H7 (cell line): Measurements from ENCODE around the gene FRYL. TPM values are rescaled to one million over a fixed set of nuclear protein-coding genes. Genes with fewer than 3 reads are reported as not detected.
"Not testable (repeated sequence)": the region's sequence is repeated elsewhere in the genome, so short reads cannot be mapped to it uniquely, and the experiment has no call there.

Experiments used
- DNase-seq: peaks from one replicate; pipeline ENCODE4 v3.0.0; 2012
- H3K27me3 ChIP-seq: 2 replicates; pipeline ENCODE4 v1.6.0; 2011; ENCODE audit warnings: mild to moderate bottlenecking, low read length; ENCODE audit not compliant: control insufficient read depth, insufficient read depth
- H3K36me3 ChIP-seq: replicated peaks from 2 replicates; pipeline ENCODE4 v1.5.1; 2011; ENCODE audit warnings: low read length; ENCODE audit not compliant: control insufficient read depth, insufficient read depth
- H3K4me3 ChIP-seq: 2 replicates; pipeline ENCODE4 v1.5.1; 2011; ENCODE audit warnings: low read depth, mild to moderate bottlenecking, control low read depth, low read length, moderate library complexity; ENCODE audit not compliant: insufficient read depth
- total RNA-seq: library from RNA; depleted of rRNA; stranded (reverse); fragments of >200 nt; shearing (Covaris generic); gene quantifications from 2 replicates; pipeline ENCODE4 v1.2.3, GENCODE V29; 2014

Gene FRYL
- total RNA-seq, 1 experiment from 2014 or later: 24.3 TPM

- Histone ChIP-seq H3K27me3 (no peaks in the 10 kb centered on the region), H3K36me3 (no peaks in the 10 kb centered on the region), H3K4me3 (no peak overlapping the region)
- DNase-seq: no peak
Observed at GRCh38 chr4:48774760-48775710, 5.0 kb downstream of the FRYL start.

DNA sequence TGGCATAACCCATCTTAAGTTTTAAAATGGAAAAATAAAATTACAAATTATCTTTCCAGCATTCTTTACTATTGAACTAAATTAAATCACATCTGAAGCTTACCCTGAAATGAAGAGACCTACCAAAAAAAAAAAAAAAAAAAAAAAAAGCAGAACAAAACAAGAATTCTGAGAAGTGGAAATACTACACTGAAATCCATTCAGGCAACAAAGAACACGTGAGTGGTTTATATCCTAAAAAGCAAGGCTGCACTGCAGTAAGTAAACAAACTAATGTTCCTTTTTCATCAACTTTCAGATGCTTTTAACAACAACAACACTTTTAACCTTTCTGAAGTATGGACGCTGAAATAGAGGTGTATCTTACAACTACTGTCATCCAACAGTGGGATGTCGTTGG, 7.5 kb downstream of the FRYL start:
- H3K4me3 ChIP-seq: no peak overlapping the region

GRCh38 chr4:48767055-48767929, 12.8 kb downstream of the FRYL start:
- DNase-seq: no peak
- no peak overlapping the region for H3K4me3 ChIP-seq
- no peaks in the 10 kb centered on the region for H3K36me3 ChIP-seq
- H3K27me3 ChIP-seq: no peaks in the 10 kb centered on the region

More for the DNA sequence above, 7.5 kb downstream of the FRYL start:
- no peaks in the 10 kb centered on the region for H3K36me3 ChIP-seq
- no peak for DNase-seq
- no peaks in the 10 kb centered on the region for H3K27me3 ChIP-seq

DNA sequence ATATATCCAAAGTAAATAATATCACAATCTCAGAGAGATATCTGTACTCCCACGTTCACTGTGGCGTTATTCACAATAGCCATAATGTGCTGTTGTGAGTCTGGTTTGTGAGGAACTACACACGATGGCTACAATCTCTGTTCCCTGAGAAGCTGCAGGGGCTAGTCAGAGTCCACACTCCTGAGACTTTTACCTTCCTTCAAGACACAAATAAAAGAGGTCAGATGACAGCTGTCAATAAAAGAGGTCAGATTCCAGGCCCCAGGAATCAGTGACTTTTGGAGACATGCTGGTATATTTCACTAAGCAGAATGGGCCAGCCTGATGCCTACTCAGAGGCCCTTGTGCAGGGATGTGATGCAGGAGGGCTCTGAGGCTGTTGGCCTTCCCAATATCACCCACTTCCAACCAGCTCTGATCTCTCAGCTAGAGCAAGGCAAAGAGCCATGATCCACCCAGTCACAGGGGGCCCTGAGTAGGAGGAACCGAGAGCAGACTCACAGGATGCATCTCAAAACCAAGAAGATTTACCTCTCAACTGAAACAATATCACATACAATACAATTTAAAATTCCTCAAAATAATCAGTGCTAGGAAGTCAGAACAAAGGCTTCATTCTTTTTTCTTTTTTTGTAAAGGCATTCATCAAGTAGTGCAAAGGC, 13.8 kb downstream of the FRYL start:
- Histone ChIP-seq H3K27me3 (no peaks in the 10 kb centered on the region), H3K36me3 (no peaks in the 10 kb centered on the region), H3K4me3 (no peak overlapping the region)
- DNase-seq: no peak

- Histone ChIP-seq H3K27me3 (no peaks in the 10 kb centered on the region), H3K4me3 (no peak overlapping the region), H3K36me3 (no peaks in the 10 kb centered on the region)
- no peak for DNase-seq
Observed at GRCh38 chr4:48762408-48762807, 17.7 kb downstream of the FRYL start.

DNA sequence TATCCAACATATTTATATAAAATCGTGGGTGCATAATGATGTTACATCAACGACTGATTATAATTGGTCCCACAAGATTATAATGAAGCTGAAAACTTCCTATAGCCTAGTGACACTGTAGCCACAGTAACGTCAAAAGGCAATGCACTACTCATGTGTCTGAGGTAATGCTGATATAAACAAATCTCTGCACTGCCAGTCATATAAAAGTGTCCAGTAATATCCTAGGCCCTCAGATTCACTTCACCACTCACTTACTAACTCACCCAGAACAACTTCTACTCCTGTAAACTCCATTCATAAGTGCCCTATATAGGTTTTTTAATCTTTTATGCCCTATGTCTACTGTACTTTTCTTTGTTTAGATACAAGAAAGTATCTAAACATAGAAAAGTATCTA, 18.8 kb downstream of the FRYL start:
- no peak overlapping the region for H3K4me3 ChIP-seq
- no peak for DNase-seq
- H3K36me3 ChIP-seq: no peaks in the 10 kb centered on the region
- no peaks in the 10 kb centered on the region for H3K27me3 ChIP-seq

DNA sequence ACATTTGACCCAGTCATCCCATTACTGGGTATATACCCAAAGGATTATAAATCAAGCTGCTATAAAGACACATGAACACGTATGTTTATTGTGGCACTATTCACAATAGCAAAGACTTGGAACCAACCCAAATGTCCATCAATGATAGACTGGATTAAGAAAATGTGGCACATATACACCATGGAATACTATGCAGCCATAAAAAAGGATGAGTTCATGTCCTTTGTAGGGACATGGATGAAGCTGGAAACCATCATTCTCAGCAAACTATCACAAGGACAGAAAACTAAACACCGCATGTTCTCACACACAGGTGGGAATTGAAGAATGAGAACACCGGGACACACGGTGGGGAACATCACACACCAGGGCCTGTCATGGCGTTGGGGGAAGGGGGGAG, 21.4 kb downstream of the FRYL start:
- DNase-seq, H3K36me3 ChIP-seq, H3K27me3 ChIP-seq, H3K4me3 ChIP-seq: not testable (repeated sequence)

GRCh38 chr4:48756689-48757220, 23.3 kb downstream of the FRYL start:
- DNase-seq: no peak
- H3K27me3 ChIP-seq: no peaks in the 10 kb centered on the region
- H3K36me3 ChIP-seq: no peaks in the 10 kb centered on the region
- no peak overlapping the region for H3K4me3 ChIP-seq

GRCh38 chr4:48755281-48755680, 24.8 kb downstream of the FRYL start:
- Histone ChIP-seq H3K36me3 (no peaks in the 10 kb centered on the region), H3K27me3 (no peaks in the 10 kb centered on the region)
- no peak for DNase-seq

DNA sequence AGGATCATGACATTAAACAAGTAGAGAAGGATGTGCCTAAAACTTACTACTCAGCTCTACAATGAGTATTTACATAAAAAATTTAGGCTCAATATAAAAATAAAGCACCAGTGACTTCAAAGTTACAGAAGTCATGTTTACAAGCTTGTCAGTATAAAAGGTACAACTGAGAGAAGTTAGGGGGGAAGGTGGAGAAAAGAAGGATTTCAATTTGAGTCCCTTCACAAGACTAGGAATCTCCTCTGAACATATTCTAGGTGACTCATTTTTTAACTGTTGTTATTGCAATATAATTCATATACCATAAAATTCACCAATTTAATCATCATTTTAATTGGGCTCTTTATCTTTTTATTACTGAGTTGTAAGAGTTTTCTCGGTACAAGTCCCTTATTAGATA, 26.9 kb downstream of the FRYL start:
- Histone ChIP-seq H3K36me3 (no peaks in the 10 kb centered on the region), H3K4me3 (no peak overlapping the region), H3K27me3 (no peaks in the 10 kb centered on the region)
- no peak for DNase-seq

More at GRCh38 chr4:48755281-48755680, 24.8 kb downstream of the FRYL start:
- no peak overlapping the region for H3K4me3 ChIP-seq

DNA sequence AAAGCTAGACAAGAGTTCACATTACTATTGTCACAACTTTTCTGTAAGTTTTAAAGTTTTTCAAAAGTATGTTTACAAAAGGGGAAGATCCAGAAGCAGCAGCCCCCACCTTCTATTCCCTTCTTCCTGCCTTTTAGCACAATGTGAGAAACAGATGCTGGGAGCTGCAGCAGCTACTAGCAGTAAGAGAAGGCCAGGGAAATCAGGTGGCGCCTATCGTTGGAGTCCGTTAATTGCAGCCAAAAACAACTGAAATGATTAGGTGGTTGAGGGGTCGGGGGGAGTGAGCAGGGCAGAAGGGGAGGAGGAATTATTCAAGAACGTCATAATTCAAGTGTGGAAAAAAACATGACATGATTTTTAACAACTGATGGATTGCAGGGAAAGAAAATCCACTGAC, 27.4 kb downstream of the FRYL start:
- no peak for DNase-seq
- Histone ChIP-seq H3K4me3 (no peak overlapping the region), H3K36me3 (no peaks in the 10 kb centered on the region), H3K27me3 (no peaks in the 10 kb centered on the region)

DNA sequence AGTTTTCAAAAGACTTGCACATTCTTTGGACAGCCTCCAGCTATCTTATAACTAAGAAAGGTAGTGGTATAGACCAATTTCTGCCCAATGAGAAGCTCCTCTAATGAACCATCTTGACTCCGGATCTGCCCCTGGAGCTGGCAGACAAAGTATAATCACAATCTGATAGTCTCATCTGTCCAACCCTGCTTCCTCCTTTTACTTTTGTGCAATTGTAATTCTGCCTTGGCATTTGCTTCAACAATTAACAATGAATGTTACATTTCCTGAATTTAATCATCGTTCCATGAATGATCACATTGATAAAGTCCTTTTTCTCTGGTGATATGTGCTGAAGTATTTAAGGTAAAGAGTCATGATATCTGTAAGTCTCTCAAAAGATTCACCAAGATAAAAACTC, 27.8 kb downstream of the FRYL start:
- no peaks in the 10 kb centered on the region for H3K27me3 ChIP-seq
- DNase-seq: no peak
- no peaks in the 10 kb centered on the region for H3K36me3 ChIP-seq
- H3K4me3 ChIP-seq: no peak overlapping the region

- no peaks in the 10 kb centered on the region for H3K27me3 ChIP-seq
- H3K4me3 ChIP-seq: no peak overlapping the region
- no peaks in the 10 kb centered on the region for H3K36me3 ChIP-seq
- peak; percentile 8 for DNase-seq
Observed at GRCh38 chr4:48748949-48749596, 31.0 kb downstream of the FRYL start.
